ENCODE results near the gene GRK2. TPM values are rescaled to one million over a fixed set of nuclear protein-coding genes. Genes with fewer than 3 reads are reported as not detected.

Gene GRK2
- total and polyA plus RNA-seq, 9 of the 15 experiments (the other 6 are each of a cell fraction or from before 2014, with no cell fraction given) = 0.24 to 95.8 (median 56.5) TPM

- H3K4me3 ChIP-seq = peak overlapping the region; percentile 85
- H2AFZ ChIP-seq (ENCODE audit: low read depth, low read length) = peak overlapping the region; percentile 80
- ATAC-seq = peak; percentile 16
- in situ Hi-C loops (cut with MboI) (no loop called here), intact Hi-C loops (cut with micrococcal nuclease) (no loop called here)
- H3K9me1 ChIP-seq (ENCODE audit: control insufficient read depth, insufficient read depth, low read length) = no peaks in the 10 kb centered on the region
- 6% methylated on average over 10 of the region's 10 CpGs for WGBS (ENCODE audit: insufficient coverage, low coverage, missing lambda C conversion rate)
- POLR2A ChIA-PET = interaction anchor here (0.6 to 4.1 kb wide), 18 partner anchors 9 to 217 kb away, joined by 3 to 58 read pairs (median 4); partner anchors contain the start of genes GRK2 and KDM2A
- no peak for FAIRE-seq
- no TSS peak for BruUV-seq (replicated peaks)
- H3K36me3 ChIP-seq (ENCODE audit: control insufficient read depth, insufficient read depth, low read length) = peaks cover 31% of the 10 kb centered on the region
- peak in 2 of 4 experiments; percentile 18 to 25 for DNase-seq (ENCODE audit: extremely low read depth in 1 of 4, low spot score in 3 of 4)
- H3K27ac ChIP-seq (ENCODE audit: extremely low read depth, low read depth, low read length) = peak overlapping the region; percentile 94
- peaks cover 14% of the 10 kb centered on the region for H4K20me1 ChIP-seq (replicated peaks; ENCODE audit: control insufficient read depth, insufficient read depth, low read length)
- peaks cover 49% of the 10 kb centered on the region for H3K79me2 ChIP-seq (ENCODE audit: control insufficient read depth, insufficient read depth, low read length)
- CTCF ChIA-PET (ENCODE audit: low intra/inter-chr PET ratio) = no interaction called here
- no peaks in the 10 kb centered on the region for H3K27me3 ChIP-seq (ENCODE audit: control insufficient read depth in 2 of 2, insufficient read depth in 2 of 2, low read length in 2 of 2)
- H3K4me2 ChIP-seq (ENCODE audit: insufficient read depth, low read length) = peak overlapping the region; percentile 89
- peak overlapping the region; percentile 60 to 81 for H3K9ac ChIP-seq (ENCODE audit: insufficient read depth in 1 of 2, low read depth in 2 of 2, low read length in 2 of 2)
- no peaks in the 10 kb centered on the region for H3K9me3 ChIP-seq (replicated peaks; ENCODE audit: control insufficient read depth, insufficient read depth, low read depth, low read length)
- peaks cover 8 to 22% of the 10 kb centered on the region in 2 experiments for H3K4me1 ChIP-seq (replicated peaks in 1 of 2; ENCODE audit: control insufficient read depth in 2 of 2, insufficient read depth in 2 of 2, low read length in 2 of 2)
- TF ChIP-seq CTBP1 (IDR thresholded peaks at IDR 0.05; ENCODE audit: borderline replicate concordance) = peak; percentile 51; the same call in 1 of the 2 replicates
- no peak for TF ChIP-seq KDM5B (IDR thresholded peaks at IDR 0.05; ENCODE audit: insufficient replicate concordance, low read depth, low read length)
- TF ChIP-seq ETV1 (tag; conservative IDR thresholded peaks at IDR 0.05; ENCODE audit: low read depth) = 0 out of 2 replicates have a peak, but pooled peaks have one; percentile 16
- peak; percentile 60; the same call in 1 of the 2 replicates for TF ChIP-seq C11orf30 (IDR thresholded peaks at IDR 0.05; ENCODE audit: low read depth)
- TF ChIP-seq CBX2 (IDR thresholded peaks at IDR 0.05; ENCODE audit: insufficient read depth, low read length, poor library complexity, severe bottlenecking) = no peak
- 0 out of 2 replicates have a peak, but pooled peaks have one; percentile 21 for TF ChIP-seq ARID1B (IDR thresholded peaks at IDR 0.05)
- no peak for TF ChIP-seq ZNF518B (CRISPR knock-in tag; IDR thresholded peaks at IDR 0.05)
- no peak for TF ChIP-seq MLX (CRISPR knock-in tag; conservative IDR thresholded peaks at IDR 0.05)
- no peak for TF ChIP-seq ZBTB11 (CRISPR knock-in tag; IDR thresholded peaks at IDR 0.05)
- peak; percentile 61 for TF ChIP-seq ZNF316 (IDR thresholded peaks at IDR 0.05)
These were observed 27.1 kb upstream of the GRK2 start for GRCh38 chr11:67238894-67239782.

Measured in K562 (cell line).